HCT116 (cell line): ENCODE results near the gene KBTBD13. TPM values are rescaled to one million over a fixed set of nuclear protein-coding genes. Genes with fewer than 3 reads are reported as not detected.

Source experiments
- ATAC-seq: fragments of 200-7000 bp; cut with Tn5 transposase; 2 replicates; pipeline ENCODE4 v1.9.1; 2020; ENCODE audit warnings: mild to moderate bottlenecking, moderate library complexity
- BruUV-seq: library from RNA; stranded (reverse); fragments of 400-500 nt; replicated peaks from 2 replicates; lab custom pipeline; 2021; lab: Mats Ljungman, UMichigan
- CTCF ChIA-PET: fragments of 300-600 bp; sonication (Branson Sonifier 250); formaldehyde crosslinking; loops from one replicate; lab custom pipeline; 2021; ENCODE audit warnings: antibody characterized with exemption; lab: Charles Lee
- POLR2A ChIA-PET: fragments of 300-600, 350-600 bp; sonication (Branson Sonifier 250); formaldehyde crosslinking; loops from one replicate; lab custom pipeline; 2021; ENCODE audit warnings: antibody characterized with exemption; lab: Charles Lee
- RAD21 ChIA-PET, 2 experiments: fragments of 300-600 bp; sonication (Branson Sonifier 250); formaldehyde crosslinking; loops; one replicate each; lab custom pipeline; 2023; ENCODE audit warnings: low total read pairs in 2 of 2; ENCODE audit not compliant: uncharacterized antibody in 2 of 2, unreplicated experiment in 2 of 2, low non-redundant PET in 1 of 2; lab: Charles Lee
- DNase-seq: peaks from one replicate; pipeline ENCODE4 v3.0.0-alpha.2; 2010; ENCODE audit warnings: low read depth, low spot score
- H2AFZ ChIP-seq: fragments of 200-600 bp; shearing (Covaris generic), sonication (generic); 2 replicates; pipeline ENCODE4 v1.6.1; 2017; ENCODE audit warnings: low read depth, mixed run types, mixed read lengths, antibody characterized with exemption, low read length; ENCODE audit not compliant: poor library complexity, severe bottlenecking
- H3K27ac ChIP-seq: 2 replicates; pipeline ENCODE4 v1.5.1; 2012; ENCODE audit warnings: low read depth, low read length
- H3K27me3 ChIP-seq: fragments of 200-600 bp; sonication (generic); 2 replicates; pipeline ENCODE4 v1.6.1; 2016; ENCODE audit warnings: mixed run types, low read length, mixed read lengths; ENCODE audit not compliant: insufficient read depth
- H3K36me3 ChIP-seq, 2 experiments: fragments of 200-500 bp in 1 of 2; fragments of 200-600 bp in 1 of 2; sonication (Bioruptor generic) in 1 of 2; sonication (generic) in 1 of 2; 2 replicates each; pipeline versions ENCODE4 v1.5.1 to v1.6.1; 2014 to 2016; ENCODE audit warnings: low read length in 2 of 2, inconsistent platforms in 1 of 2, mixed read lengths in 1 of 2, mixed run types in 1 of 2; ENCODE audit not compliant: insufficient read depth in 2 of 2, control insufficient read depth in 1 of 2
- H3K4me1 ChIP-seq, 2 experiments: fragments of 200-600 bp in 1 of 2; sonication (generic) in 1 of 2; 2 replicates each; pipeline versions ENCODE4 v1.5.1 to v1.6.1; 2012 to 2017; ENCODE audit warnings: low read length in 2 of 2, inconsistent platforms in 1 of 2, mild to moderate bottlenecking in 1 of 2, mixed read lengths in 1 of 2, mixed run types in 1 of 2, moderate library complexity in 1 of 2; ENCODE audit not compliant: insufficient read depth in 2 of 2, control insufficient read depth in 1 of 2
- H3K4me2 ChIP-seq: fragments of 200-600 bp; sonication (generic); 2 replicates; pipeline ENCODE4 v1.6.1; 2017; ENCODE audit warnings: mixed run types, low read length, mixed read lengths
- H3K4me3 ChIP-seq, 2 experiments: fragments of 200-600 bp in 1 of 2; sonication (generic) in 1 of 2; replicated peaks in 1 of 2; 2 replicates each; pipeline ENCODE4 v1.5.1; 2011 to 2016; ENCODE audit warnings: low read length in 2 of 2, control low read depth in 1 of 2, low read depth in 1 of 2, mild to moderate bottlenecking in 1 of 2, mixed read lengths in 1 of 2, mixed run types in 1 of 2
- H3K79me2 ChIP-seq: fragments of 200-600 bp; sonication (generic); 2 replicates; pipeline ENCODE4 v1.6.1; 2017; ENCODE audit warnings: mild to moderate bottlenecking, mixed run types, low read length, moderate library complexity, mixed read lengths; ENCODE audit not compliant: insufficient read depth
- H3K9ac ChIP-seq: fragments of 200-600 bp; sonication (generic); 2 replicates; pipeline ENCODE4 v1.6.1; 2016; ENCODE audit warnings: low read length, mixed read lengths
- H3K9me2 ChIP-seq: fragments of 200-600 bp; sonication (generic), shearing (Covaris generic); 2 replicates; pipeline ENCODE4 v1.6.1; 2017; ENCODE audit warnings: mixed run types, mild to moderate bottlenecking, moderate library complexity; ENCODE audit not compliant: insufficient read depth
- H3K9me3 ChIP-seq, 2 experiments: fragments of 200-500 bp in 1 of 2; fragments of 200-600 bp in 1 of 2; sonication (Bioruptor generic) in 1 of 2; sonication (generic) in 1 of 2; 2 replicates each; pipeline ENCODE4 v1.6.1; 2014 to 2017; ENCODE audit warnings: low read length in 2 of 2, mixed read lengths in 2 of 2, inconsistent platforms in 1 of 2, low read depth in 1 of 2, mild to moderate bottlenecking in 1 of 2, mixed run types in 1 of 2, moderate library complexity in 1 of 2; ENCODE audit not compliant: control insufficient read depth in 1 of 2, insufficient read depth in 1 of 2
- H4K20me1 ChIP-seq: fragments of 200-600 bp; sonication (generic), shearing (Covaris generic); 2 replicates; pipeline ENCODE4 v1.6.1; 2017; ENCODE audit warnings: mixed run types, mild to moderate bottlenecking, moderate library complexity; ENCODE audit not compliant: insufficient read depth
- CBX3 ChIP-seq: IDR thresholded peaks from 2 replicates; pipeline ENCODE4 v1.6.1; 2012; ENCODE audit warnings: low read depth
- RAD21 ChIP-seq: IDR thresholded peaks from 2 replicates; pipeline ENCODE4 v1.6.1; 2012; ENCODE audit warnings: low read depth, mild to moderate bottlenecking
- REST ChIP-seq: IDR thresholded peaks from 2 replicates; pipeline ENCODE4 v1.6.1; 2012; ENCODE audit warnings: low read depth
- SIN3A ChIP-seq: IDR thresholded peaks from 2 replicates; pipeline ENCODE4 v1.6.1; 2012; ENCODE audit warnings: low read depth
- SP1 ChIP-seq: IDR thresholded peaks from 2 replicates; pipeline ENCODE4 v1.6.1; 2012; ENCODE audit warnings: low read depth
- YY1 ChIP-seq: IDR thresholded peaks from 2 replicates; pipeline ENCODE4 v1.6.1; 2011; ENCODE audit warnings: low read length, low read depth, moderate library complexity, mild to moderate bottlenecking; ENCODE audit not compliant: insufficient replicate concordance; ENCODE audit errors: extremely low read depth
- intact Hi-C: fragments of 100-400 bp; cut with micrococcal nuclease; formaldehyde crosslinking; loops from 2 replicates; pipeline ENCODE4 v1.10.0; 2022
- total RNA-seq: library from RNA; stranded (reverse); gene quantifications from one replicate; pipeline ENCODE4 v1.2.1, GENCODE V29; 2021; ENCODE audit not compliant: unreplicated experiment

KBTBD13 gene
- total RNA-seq, 1 experiment from 2014 or later, result not detected

- Histone ChIP-seq H3K9ac (no peak overlapping the region; the same call in 1 of the 2 replicates), H3K27ac (no peak overlapping the region), H3K4me1 (peaks cover 7 to 30% of the 10 kb centered on the region in 2 experiments; a peak in 3 of 4 replicates), H3K27me3 (no peaks in the 10 kb centered on the region), H3K9me2 (no peaks in the 10 kb centered on the region), H3K9me3 (no peaks in the 10 kb centered on the region), H3K79me2 (peaks cover 20% of the 10 kb centered on the region), H2AFZ (peak overlapping the region; percentile 4), H3K4me3 (peak overlapping the region; percentile 92 to 96), H4K20me1 (no peaks in the 10 kb centered on the region), H3K36me3 (peaks cover 15 to 19% of the 10 kb centered on the region in 2 experiments; a peak in 2 of 4 replicates), H3K4me2 (peak overlapping the region; percentile 81)
- intact Hi-C loops, result loop anchor here (5.0 to 10.0 kb wide), 2 partner anchors 158 to 295 kb away; partner anchors contain the start of gene CLPX
- RAD21 ChIA-PET, result no interaction called here
- TF ChIP-seq RAD21 (no peak), CBX3 (no peak), SIN3A (no peak), YY1 (no peak), REST (no peak), SP1 (no peak)
- BruUV-seq, result no TSS peak
- DNase-seq, result no peak
- POLR2A ChIA-PET, result no interaction called here
- CTCF ChIA-PET, result no interaction called here
- no peak for ATAC-seq
Observed at GRCh38 chr15:65029736-65030208, 46.8 kb upstream of the KBTBD13 start.
